A549 (cell line): ENCODE results near the gene SDS.

Experiments used
- CTCF ChIP-seq: fragments of >200 bp; sonication (Bioruptor Twin); formaldehyde crosslinking; IDR thresholded peaks from 3 replicates; pipeline ENCODE4 v1.5.1; 2016
- EHMT2 ChIP-seq: fragments of 200-600 bp; sonication (generic); IDR thresholded peaks from 2 replicates; pipeline ENCODE4 v1.6.1; 2016; ENCODE audit warnings: antibody characterized with exemption, low read depth, mild to moderate bottlenecking, moderate library complexity
- HOXB13 ChIP-seq: fragments of 250-450 bp; sonication (Bioruptor Pico); IDR thresholded peaks from 2 replicates; pipeline ENCODE4 v1.5.0; 2020; ENCODE audit warnings: low read depth, mild to moderate bottlenecking, moderate library complexity
- NFE2L2 ChIP-seq: fragments of 150-350 bp; conservative IDR thresholded peaks from 2 replicates; pipeline ENCODE4 v1.6.1; 2014; ENCODE audit warnings: low read length
- POLR2A ChIP-seq: IDR thresholded peaks from 2 replicates; pipeline ENCODE4 v1.6.1; 2012; ENCODE audit warnings: mild to moderate bottlenecking, low read length
- RAD21 ChIP-seq, 2 experiments: fragments of >200 bp in 1 of 2; sonication (Bioruptor Twin) in 1 of 2; formaldehyde crosslinking in 1 of 2; IDR thresholded peaks in 1 of 2; conservative IDR thresholded peaks in 1 of 2; 2 replicates in 1 of 2; 3 replicates in 1 of 2; pipeline ENCODE4 v1.6.1; 2012 to 2018; ENCODE audit warnings: inconsistent platforms in 1 of 2
- SMC3 ChIP-seq: fragments of >200 bp; sonication (Bioruptor Twin); formaldehyde crosslinking; IDR thresholded peaks from 3 replicates; pipeline ENCODE4 v1.6.1; 2018; ENCODE audit warnings: inconsistent platforms
- SREBF2 ChIP-seq: fragments of 450-650 bp; IDR thresholded peaks from 2 replicates; pipeline ENCODE4 v1.6.1; 2014; ENCODE audit warnings: mild to moderate bottlenecking, moderate library complexity

GRCh38 chr12:113345318-113345717 is 58.4 kb downstream of the SDS start:
- no peak for TF ChIP-seq CTCF
- no peak for TF ChIP-seq EHMT2
- TF ChIP-seq SMC3, result no peak
- TF ChIP-seq SREBF2, result no peak
- no peak for TF ChIP-seq POLR2A
- no peak for TF ChIP-seq NFE2L2
- TF ChIP-seq RAD21 (conservative IDR thresholded peaks at IDR 0.05 in 1 of 2, IDR thresholded peaks at IDR 0.05 in 1 of 2), result no peak
- TF ChIP-seq HOXB13 (CRISPR knock-in tag), result no peak
